NCI-H1105 (cell line): ENCODE results near the gene NDUFAF3.

Source experiments
- DNase-seq: peaks from one replicate; lab custom pipeline; 2025; lab: John Stamatoyannopoulos, UW

The NDUFAF3 gene

GRCh38 chr3:49017971-49018706, 3.8 kb upstream of the NDUFAF3 start, which contains the start of gene DALRD3:
Gene DALRD3, minus strand, starts transcription at chr3:49018580. Its CDS starts 16 bp downstream, at chr3:49018564.
- peak; percentile 80 for DNase-seq

DNA sequence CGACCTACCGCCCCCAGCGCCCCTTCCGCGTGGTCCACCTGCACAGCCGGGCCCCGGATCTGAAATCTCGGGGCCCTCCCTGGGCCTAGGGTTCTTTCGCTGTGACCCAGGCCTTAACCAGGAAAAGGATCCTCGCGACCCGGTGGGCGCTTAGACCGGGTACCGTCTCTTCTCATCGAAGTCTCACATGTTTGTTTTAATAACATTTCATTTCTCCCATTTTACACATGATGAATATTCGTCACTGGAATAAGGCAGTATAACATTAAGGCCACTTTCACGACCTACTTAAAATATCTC, 3.3 kb upstream of the NDUFAF3 start:
- no peak for DNase-seq

DNA sequence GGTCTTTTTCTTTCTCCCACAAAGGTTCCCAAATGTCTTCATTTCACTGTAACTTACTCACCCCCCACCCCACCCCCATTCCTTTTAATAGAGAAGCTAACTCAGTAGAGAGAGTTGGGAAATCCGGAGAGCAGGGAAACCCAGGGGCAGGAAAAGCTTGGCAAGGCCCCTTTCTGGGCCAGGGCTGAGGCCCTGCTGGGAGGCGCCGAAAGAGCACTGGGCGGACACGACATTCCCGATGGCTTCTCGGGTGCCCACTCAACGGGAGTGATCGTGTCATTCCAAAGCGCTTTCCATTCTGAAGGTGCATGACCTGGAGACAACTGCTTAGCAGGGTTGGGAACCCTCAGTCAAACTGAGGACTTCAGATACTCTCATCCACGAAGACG, 2.0 kb upstream of the NDUFAF3 start:
- DNase-seq, result no peak

DNA sequence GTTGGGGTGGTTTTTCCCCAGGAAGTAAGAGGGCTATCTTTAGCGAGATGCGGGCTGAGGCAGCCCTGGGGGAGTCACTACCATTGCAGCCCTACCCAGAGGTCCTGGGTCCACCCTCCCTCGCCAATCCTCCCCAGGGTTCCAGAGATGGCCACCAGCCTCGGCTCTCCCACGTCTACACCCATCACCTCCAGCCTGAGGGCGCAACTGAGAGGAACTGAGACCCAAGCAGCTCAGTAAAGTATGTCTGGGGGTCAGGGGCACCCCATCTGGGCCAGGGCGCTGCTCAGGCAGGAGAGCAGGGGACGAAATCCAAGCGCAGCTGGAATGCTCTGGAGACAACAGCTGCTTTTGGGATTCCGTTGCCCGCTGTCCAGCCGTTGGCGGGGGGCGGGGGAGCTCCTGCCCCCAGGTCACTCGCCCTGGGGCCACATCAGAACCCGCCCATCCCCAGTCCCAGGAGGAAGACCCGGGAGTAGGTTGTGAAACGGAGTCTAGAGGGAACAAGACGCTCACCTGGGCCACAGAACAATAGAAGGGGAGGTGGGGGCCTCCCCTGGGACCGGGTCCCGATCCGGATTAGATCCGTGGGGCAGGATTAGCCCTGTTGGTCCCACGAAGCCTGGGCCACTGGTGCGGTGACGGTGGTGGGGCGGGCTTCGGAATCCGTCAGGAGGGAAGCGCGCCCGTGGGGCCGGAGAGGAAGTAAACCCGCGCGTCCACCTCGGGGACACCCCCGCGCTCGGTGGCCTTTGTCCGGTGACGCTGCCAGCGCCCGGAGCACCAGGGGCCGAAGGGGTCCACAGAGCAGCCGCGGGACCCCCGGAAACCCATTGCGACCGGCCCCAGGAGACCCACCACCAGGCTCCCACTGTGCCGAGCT, 1.4 kb upstream of the NDUFAF3 start:
- DNase-seq, result no peak

DNA sequence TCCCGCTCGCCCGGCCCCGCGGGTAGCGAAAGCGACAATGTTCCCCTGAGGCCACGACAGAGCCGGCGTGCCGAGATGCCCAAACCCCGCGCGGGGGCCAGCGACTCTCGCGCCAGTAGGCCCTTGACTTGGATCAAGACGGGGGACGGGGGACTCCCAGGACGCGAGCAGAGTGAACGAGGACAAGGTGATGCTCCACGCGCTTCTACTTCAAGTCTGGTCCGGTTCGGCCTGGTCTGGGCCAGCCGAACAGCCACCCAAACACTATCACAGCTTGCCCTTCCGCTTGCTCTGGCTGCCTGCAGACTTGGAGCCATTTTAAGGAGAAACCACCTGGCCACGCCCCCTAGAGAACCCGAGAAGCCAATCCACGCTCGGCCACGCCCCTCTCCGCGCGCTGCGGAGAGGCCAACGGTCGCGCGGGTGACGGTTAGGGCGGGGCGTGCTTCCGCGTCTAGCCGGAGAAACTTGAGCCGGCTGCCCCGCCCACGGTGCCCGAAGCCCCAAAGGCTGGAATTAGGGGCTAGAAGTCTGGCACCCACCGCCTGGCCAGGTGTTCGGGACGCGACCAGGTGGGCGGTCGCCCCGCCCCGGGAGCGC, 608 bp upstream of the NDUFAF3 start:
- DNase-seq, result peak; percentile 92

DNA sequence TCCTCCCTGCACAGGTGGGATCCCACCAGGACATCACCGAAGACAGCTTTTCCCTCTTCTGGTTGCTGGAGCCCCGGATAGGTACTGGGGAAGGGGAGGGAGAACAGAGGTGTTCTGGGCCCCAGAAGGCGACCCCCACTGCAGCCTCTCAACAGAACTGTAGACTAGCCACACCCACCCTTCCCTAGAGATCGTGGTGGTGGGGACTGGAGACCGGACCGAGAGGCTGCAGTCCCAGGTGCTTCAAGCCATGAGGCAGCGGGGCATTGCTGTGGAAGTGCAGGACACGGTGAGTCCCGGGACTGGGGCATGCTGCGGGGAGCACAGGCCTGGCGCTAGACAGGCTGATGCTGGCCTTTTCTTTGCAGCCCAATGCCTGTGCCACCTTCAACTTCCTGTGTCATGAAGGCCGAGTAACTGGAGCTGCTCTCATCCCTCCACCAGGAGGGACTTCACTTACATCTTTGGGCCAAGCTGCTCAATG, 809 bp downstream of the NDUFAF3 start:
- DNase-seq, result no peak

DNA sequence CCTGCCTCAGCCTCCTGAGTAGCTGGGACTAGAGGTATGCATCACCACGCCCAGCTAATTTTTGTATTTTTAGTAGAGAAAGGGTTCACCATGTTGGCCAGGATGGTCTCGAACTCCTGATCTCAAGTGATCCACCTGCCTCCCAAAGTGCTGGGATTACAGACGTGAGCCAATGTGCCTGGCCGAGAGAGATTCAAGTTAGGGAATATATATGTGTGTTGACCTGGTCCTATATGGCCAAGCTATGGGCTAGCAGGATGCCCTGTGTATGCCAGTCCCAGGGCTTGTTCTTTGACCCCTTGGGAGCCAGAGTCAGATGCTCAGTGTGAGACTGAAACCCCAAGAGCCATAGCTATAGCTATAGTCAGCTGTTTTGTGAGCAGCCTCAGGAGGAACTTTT, 1.9 kb downstream of the NDUFAF3 start:
- DNase-seq, result no peak

DNA sequence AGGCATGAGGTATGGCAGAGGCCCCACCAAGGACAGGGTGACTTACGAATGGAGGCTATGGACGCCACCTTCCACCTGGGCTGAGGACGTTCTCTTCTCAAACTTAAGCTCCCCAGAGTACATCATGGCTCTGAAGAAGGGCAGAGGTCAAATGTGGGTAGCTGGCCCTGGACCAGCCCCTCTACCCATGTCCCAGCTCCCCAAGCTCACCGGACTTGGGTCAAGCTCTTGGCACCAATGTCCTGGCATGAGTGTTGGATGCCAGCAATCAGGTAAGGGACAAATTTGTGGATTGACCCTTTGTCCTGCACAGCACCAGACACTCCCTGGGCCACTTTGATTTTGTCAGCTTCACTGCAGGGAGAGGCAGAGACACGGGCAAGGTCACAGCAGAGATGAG, 2.5 kb downstream of the NDUFAF3 start:
- DNase-seq, result no peak

GRCh38 chr3:49025005-49025792, 3.3 kb downstream of the NDUFAF3 start:
- DNase-seq, result no peak

GRCh38 chr3:49025793-49026520, 4.0 kb downstream of the NDUFAF3 start:
- no peak for DNase-seq

DNA sequence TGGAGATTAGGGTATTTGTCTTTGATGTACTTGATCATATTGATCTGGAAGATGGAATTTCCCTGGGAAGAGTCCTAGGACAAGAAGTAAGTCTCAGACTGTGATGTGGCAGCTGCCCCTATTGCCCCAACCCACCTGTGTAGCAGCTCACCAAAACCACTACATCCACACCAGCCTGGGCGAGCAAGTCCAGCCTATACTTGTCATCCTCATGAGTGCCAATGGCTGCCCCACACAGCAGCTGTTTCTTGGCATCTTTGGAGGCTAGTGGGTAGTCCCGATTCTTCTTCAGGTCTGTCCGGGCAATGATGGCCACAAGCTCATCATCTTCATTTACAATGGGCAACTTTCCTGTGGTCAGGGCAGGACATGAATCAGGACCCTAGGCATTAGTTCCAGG, 4.6 kb downstream of the NDUFAF3 start:
- no peak for DNase-seq

DNA sequence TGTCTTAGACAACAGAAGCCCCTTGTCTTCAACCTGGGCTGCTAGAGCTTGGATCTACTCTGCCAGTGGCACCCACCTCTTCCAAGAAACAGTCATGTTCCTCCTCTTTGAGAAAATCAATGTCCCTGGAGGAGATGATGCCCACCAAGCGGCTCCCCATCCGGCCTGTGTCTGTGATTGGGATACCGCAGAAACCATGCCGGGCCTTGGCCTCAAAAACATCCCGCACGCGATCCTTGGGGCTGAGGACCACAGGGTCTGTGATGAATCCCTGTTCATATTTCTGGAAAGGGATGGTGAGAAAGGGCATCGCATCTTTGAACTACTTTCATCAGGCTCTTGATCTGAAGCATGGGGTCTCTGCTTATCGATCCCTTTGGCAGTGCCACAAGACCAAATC, 5.7 kb downstream of the NDUFAF3 start:
- no peak for DNase-seq

DNA sequence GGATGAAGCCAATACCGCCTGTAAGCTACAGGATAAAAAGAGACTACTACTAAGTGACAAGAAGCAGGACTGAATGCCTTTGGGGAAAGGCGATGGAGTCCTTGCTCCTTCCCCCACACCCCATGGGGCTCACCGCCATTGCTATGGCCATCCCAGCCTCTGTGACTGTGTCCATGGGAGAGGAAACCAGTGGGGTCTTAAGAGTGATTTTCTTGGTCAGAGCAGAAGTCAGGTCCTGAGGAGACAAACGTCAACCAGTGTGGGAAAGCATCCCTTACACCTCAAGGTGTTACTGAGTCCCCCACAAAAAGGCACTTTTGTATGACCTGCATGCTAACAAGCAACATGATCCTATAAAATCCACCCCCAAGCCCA, 6.4 kb downstream of the NDUFAF3 start:
- DNase-seq, result no peak

GRCh38 chr3:49028673-49029562, 7.0 kb downstream of the NDUFAF3 start, which contains the start of gene IMPDH2:
Gene IMPDH2, minus strand, starts transcription at chr3:49029398. Its CDS starts 48 bp downstream, at chr3:49029350.
- DNase-seq, result peak; percentile 75

- DNase-seq, result no peak
These were observed 7.6 kb downstream of the NDUFAF3 start for GRCh38 chr3:49029563-49029884.

DNA sequence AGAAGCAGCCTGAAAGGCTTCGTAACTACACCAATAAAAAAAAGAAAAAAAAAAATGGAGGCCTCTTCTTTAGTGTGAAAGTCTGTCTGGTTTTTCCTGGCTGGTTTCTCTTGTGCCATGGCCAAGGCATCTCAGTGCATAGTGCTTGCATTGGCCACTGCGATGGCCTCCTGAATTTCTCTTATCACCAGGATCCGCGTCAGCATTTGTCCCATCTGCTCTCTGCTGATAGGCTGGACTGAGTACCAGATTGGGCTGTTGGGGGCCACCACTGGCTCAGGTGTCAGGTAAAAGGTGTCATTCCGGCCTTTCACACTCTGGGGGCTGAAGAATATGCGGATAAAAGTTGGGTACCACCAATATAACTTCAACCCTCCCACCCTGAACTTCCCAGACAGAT, 8.4 kb downstream of the NDUFAF3 start:
- no peak for DNase-seq

GRCh38 chr3:49032646-49033304, 10.9 kb downstream of the NDUFAF3 start:
- no peak for DNase-seq

DNA sequence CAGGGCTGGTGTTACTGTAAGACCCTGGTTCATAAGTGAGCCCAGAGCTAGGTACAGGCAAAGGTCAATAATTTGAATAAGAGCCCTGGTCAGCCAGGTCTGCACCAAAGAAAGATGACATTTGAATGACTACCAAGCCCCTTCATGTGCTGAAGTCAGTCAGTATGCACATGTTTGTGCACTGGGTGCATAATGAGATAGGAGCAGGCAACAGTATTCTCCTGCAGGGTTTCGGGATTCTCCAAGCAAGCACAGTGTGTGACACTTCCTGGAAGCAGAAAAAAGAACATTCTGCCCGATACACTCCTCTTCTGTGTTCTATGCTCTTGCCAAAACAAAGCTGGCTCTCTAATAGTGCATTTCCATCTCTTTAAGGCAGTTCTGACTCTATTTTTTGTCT, 12.7 kb downstream of the NDUFAF3 start:
- no peak for DNase-seq

- DNase-seq, result no peak
These were observed 13.4 kb downstream of the NDUFAF3 start for GRCh38 chr3:49035281-49035680.

- no peak for DNase-seq
These were observed 31.6 kb downstream of the NDUFAF3 start for GRCh38 chr3:49053543-49053942.
